Vagina (tissue), 2 donors: ENCODE data around the gene GPRC5C. TPM values are rescaled to one million over a fixed set of nuclear protein-coding genes. Genes with fewer than 3 reads are reported as not detected.

Experiments used
- DNase-seq, 2 donors: peaks; one replicate each; pipeline ENCODE4 v3.0.0-alpha.2; 2017; ENCODE audit errors: extremely low spot score in 2 of 2
- H3K27ac ChIP-seq: fragments of 200-600 bp; sonication (generic); one replicate; pipeline ENCODE4 v1.5.1; 2019
- H3K27me3 ChIP-seq: fragments of 200-600 bp; sonication (generic); one replicate; pipeline ENCODE4 v1.5.1; 2019
- H3K36me3 ChIP-seq, 2 donors: fragments of 200-600 bp; sonication (generic); one replicate each; pipeline ENCODE4 v1.5.1; 2017 to 2019
- H3K4me1 ChIP-seq: fragments of 200-600 bp; sonication (generic); one replicate; pipeline ENCODE4 v1.5.1; 2019
- H3K4me3 ChIP-seq, 2 donors: fragments of 200-600 bp; sonication (generic); 1 replicate in 1 of 2; 2 replicates in 1 of 2; pipeline ENCODE4 v1.5.1; 2016 to 2019
- H3K9me3 ChIP-seq: fragments of 200-600 bp; sonication (generic); one replicate; pipeline ENCODE4 v1.5.1; 2019
- CTCF ChIP-seq, 3 experiments: fragments of 450-650 bp in 2 of 3; fragments of 200-600 bp in 1 of 3; sonication (generic) in 1 of 3; IDR thresholded peaks; one replicate each; pipeline ENCODE4 v1.5.1; 2017 to 2019; ENCODE audit warnings: antibody characterized with exemption in 3 of 3, mild to moderate bottlenecking in 2 of 3, moderate library complexity in 2 of 3
- POLR2A ChIP-seq, 2 donors: fragments of 450-650 bp; IDR thresholded peaks; one replicate each; pipeline ENCODE4 v1.6.1; 2017; ENCODE audit warnings: antibody characterized with exemption in 2 of 2, mild to moderate bottlenecking in 2 of 2, moderate library complexity in 2 of 2
- POLR2AphosphoS5 ChIP-seq, 2 donors: sonication (generic); formaldehyde crosslinking; IDR thresholded peaks; one replicate each; pipeline ENCODE4 v1.9.0; 2017; ENCODE audit warnings: antibody characterized with exemption in 2 of 2, mild to moderate bottlenecking in 2 of 2, low read depth in 1 of 2; ENCODE audit not compliant: insufficient read depth in 1 of 2
- intact Hi-C: fragments of 100-400 bp; cut with DNase I; formaldehyde crosslinking; loops from one replicate; pipeline ENCODE4 v1.15.1; 2023
- total RNA-seq: library from RNA; depleted of rRNA; stranded (reverse); fragments of >200 nt; gene quantifications from one replicate; pipeline ENCODE4 v1.2.3, GENCODE V29; 2016

The GPRC5C gene
- total RNA-seq, 1 donor from 2014 or later, result 27.5 TPM

DNA sequence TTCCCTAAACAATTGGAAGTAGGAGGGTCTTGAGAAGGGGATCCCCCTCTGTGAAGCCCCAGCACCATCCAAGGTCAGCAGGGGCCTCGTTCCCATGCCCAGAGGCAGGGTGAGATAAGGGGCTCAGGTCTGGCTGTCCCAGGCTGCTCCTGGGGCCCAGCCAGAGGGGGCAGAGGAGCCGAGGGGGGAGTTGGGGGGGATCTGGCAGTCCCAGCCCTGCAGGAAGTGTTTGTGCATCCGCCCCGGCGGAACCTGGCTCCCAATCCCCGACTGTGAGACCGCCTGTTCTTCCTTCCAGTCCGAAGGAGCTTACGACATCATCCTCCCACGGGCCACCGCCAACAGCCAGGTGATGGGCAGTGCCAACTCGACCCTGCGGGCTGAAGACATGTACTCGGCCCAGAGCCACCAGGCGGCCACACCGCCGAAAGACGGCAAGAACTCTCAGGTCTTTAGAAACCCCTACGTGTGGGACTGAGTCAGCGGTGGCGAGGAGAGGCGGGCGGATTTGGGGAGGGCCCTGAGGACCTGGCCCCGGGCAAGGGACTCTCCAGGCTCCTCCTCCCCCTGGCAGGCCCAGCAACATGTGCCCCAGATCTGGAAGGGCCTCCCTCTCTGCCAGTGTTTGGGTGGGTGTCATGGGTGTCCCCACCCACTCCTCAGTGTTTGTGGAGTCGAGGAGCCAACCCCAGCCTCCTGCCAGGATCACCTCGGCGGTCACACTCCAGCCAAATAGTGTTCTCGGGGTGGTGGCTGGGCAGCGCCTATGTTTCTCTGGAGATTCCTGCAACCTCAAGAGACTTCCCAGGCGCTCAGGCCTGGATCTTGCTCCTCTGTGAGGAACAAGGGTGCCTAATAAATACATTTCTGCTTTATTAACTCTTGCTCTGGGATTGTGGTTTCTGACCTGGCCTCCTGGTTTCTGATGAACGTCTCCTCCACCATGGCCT lies 14.9 kb downstream of the GPRC5C start:
- no peaks in the 10 kb centered on the region for H3K9me3 ChIP-seq
- H3K4me3 ChIP-seq, result no peak overlapping the region
- no peaks in the 10 kb centered on the region for H3K27me3 ChIP-seq
- H3K4me1 ChIP-seq, result peaks cover 37% of the 10 kb centered on the region
- TF ChIP-seq POLR2A (IDR thresholded peaks at IDR 0.05) (no peak), POLR2AphosphoS5 (IDR thresholded peaks at IDR 0.05; ENCODE audit: insufficient read depth in 1 of 2, low read depth in 1 of 2) (peak; percentile 61 to 63)
- DNase-seq, result no peak
- H3K36me3 ChIP-seq, result no peaks in the 10 kb centered on the region
- H3K27ac ChIP-seq, result peak overlapping the region; percentile 45
- intact Hi-C loops, result no loop called here

DNA sequence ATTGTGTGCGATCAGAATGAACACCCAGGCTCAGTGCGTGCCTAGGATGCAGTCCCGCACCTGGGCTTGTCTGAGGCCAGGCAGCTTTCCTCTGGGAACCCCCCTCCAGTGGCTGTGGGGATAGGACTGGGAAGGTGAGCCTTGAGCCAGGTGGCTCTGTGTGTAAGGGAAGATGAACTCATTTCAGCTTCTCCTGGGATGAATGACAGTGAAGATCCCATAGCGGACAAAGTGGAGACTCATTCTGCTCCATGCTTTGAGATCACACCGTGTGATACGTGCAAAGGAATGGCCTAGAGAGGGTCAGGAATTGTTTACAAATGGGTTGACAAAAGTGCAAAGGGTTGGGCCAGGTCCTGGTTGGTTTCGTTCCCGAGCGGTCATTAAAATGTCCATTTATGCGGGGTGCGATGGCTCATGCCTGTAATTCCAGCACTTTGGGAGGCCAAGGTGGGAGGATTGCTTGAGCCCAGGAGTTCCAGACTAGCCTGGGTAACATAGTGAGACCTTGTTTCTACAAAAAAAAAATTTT lies 15.8 kb downstream of the GPRC5C start:
- H3K9me3 ChIP-seq, result no peaks in the 10 kb centered on the region
- no peak overlapping the region for H3K27ac ChIP-seq
- no peak for TF ChIP-seq POLR2AphosphoS5 (IDR thresholded peaks at IDR 0.05; ENCODE audit: insufficient read depth in 1 of 2, low read depth in 1 of 2)
- TF ChIP-seq CTCF (IDR thresholded peaks at IDR 0.05), result no peak
- TF ChIP-seq POLR2A (IDR thresholded peaks at IDR 0.05), result no peak
- H3K36me3 ChIP-seq, result no peaks in the 10 kb centered on the region
- no peak overlapping the region for H3K4me3 ChIP-seq
- H3K27me3 ChIP-seq, result no peaks in the 10 kb centered on the region
- no peak for DNase-seq
- intact Hi-C loops, result no loop called here
- peaks cover 39% of the 10 kb centered on the region for H3K4me1 ChIP-seq

DNA sequence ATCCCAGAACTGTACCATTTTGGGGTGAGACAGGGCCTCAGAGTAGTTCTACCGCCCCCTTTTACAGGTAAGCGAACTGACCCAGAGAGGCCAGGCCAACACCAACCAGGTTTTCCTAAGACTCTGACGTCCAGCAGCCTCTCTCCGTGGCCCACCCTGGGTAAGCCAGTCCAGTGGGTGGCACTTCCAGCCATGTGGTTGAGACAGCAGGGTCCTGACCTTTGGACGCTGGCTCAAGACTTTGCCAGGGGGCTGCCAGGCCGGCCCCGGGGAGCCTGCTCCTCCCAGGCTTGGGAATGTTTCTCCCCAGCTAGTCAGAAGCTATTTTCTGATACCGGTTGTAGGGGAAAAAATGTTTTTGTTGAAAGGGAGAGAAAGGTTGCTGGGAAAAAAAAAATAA lies 16.9 kb downstream of the GPRC5C start:
- H3K4me1 ChIP-seq, result peaks cover 39% of the 10 kb centered on the region
- H3K27ac ChIP-seq, result peak overlapping the region; percentile 5
- TF ChIP-seq POLR2AphosphoS5 (IDR thresholded peaks at IDR 0.05; ENCODE audit: insufficient read depth in 1 of 2, low read depth in 1 of 2) (no peak), POLR2A (IDR thresholded peaks at IDR 0.05) (no peak), CTCF (IDR thresholded peaks at IDR 0.05) (no peak)
- no peaks in the 10 kb centered on the region for H3K9me3 ChIP-seq
- no peak for DNase-seq
- H3K27me3 ChIP-seq, result no peaks in the 10 kb centered on the region
- intact Hi-C loops, result no loop called here
- H3K36me3 ChIP-seq, result no peaks in the 10 kb centered on the region
- H3K4me3 ChIP-seq, result no peak overlapping the region

DNA sequence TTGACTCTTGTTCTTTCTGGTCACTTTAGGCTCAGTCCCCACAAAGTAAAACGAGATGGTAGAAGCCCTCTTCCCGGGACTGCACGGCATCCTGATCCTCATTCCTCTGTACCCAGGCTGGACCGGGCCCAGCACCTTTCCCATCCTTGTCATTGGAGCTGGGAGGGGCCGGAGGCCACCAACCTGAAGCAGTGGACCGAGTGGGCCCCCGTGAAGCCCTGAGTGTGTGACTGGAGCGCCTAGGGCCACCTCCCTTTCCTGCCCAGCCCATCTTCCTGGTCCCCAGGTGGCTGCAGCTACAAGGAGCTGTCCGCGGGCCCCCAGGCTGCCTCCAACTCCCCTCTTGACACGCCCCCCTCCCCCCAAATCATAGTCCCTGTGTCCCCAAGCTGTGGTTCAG lies 17.4 kb downstream of the GPRC5C start:
- H3K36me3 ChIP-seq, result no peaks in the 10 kb centered on the region
- H3K27ac ChIP-seq, result peak overlapping the region; percentile 5
- DNase-seq, result no peak
- H3K4me3 ChIP-seq, result no peak overlapping the region
- H3K9me3 ChIP-seq, result no peaks in the 10 kb centered on the region
- peaks cover 38% of the 10 kb centered on the region for H3K4me1 ChIP-seq
- TF ChIP-seq POLR2A (IDR thresholded peaks at IDR 0.05), result no peak
- no peaks in the 10 kb centered on the region for H3K27me3 ChIP-seq
- intact Hi-C loops, result no loop called here

- H3K27me3 ChIP-seq, result no peaks in the 10 kb centered on the region
- intact Hi-C loops, result loop anchor here (10.0 kb wide), 1 partner anchor 235 kb away; the partner anchor contains the start of gene TTYH2
- TF ChIP-seq POLR2A (IDR thresholded peaks at IDR 0.05) (no peak), CTCF (IDR thresholded peaks at IDR 0.05) (no peak)
- H3K4me3 ChIP-seq, result no peak overlapping the region
- H3K4me1 ChIP-seq, result peaks cover 39% of the 10 kb centered on the region
- DNase-seq, result no peak
- no peaks in the 10 kb centered on the region for H3K36me3 ChIP-seq
- no peaks in the 10 kb centered on the region for H3K9me3 ChIP-seq
- H3K27ac ChIP-seq, result peak overlapping the region; percentile 5
Measured at GRCh38 chr17:74449773-74450172, 17.9 kb downstream of the GPRC5C start.

DNA sequence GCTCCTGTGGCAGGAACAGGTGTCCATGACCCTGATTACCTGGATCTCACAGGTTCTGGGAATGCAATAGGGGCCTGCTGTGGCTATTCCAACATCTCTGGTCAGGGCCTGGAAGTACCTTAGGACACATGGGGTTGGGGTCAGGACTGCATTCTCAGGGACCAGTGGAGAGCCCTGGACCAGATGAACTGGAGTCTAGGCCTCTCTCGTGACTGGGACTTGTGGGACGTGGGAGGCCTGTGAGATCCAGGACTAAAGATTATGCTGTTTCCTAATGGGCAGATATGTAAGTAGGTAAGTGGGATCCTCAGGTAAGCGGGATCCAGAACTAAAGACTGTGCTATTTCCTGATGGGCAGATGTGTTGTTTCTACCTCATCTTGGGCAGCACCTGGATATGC lies 18.3 kb downstream of the GPRC5C start:
- intact Hi-C loops, result loop anchor here (10.0 kb wide), 1 partner anchor 235 kb away; the partner anchor contains the start of gene TTYH2
- Histone ChIP-seq H3K36me3 (no peaks in the 10 kb centered on the region), H3K27ac (peak overlapping the region; percentile 5), H3K4me3 (no peak overlapping the region), H3K27me3 (no peaks in the 10 kb centered on the region), H3K4me1 (peaks cover 44% of the 10 kb centered on the region), H3K9me3 (no peaks in the 10 kb centered on the region)
- no peak for DNase-seq
- no peak for TF ChIP-seq POLR2AphosphoS5 (IDR thresholded peaks at IDR 0.05; ENCODE audit: insufficient read depth in 1 of 2, low read depth in 1 of 2)
- TF ChIP-seq CTCF (IDR thresholded peaks at IDR 0.05), result no peak
